Measurements from ENCODE around the gene HOXD9. TPM values are rescaled to one million over a fixed set of nuclear protein-coding genes. Genes with fewer than 3 reads are reported as not detected.

HOXD9 gene
- total RNA-seq, 1 donor from 2014 or later = not detected

DNA sequence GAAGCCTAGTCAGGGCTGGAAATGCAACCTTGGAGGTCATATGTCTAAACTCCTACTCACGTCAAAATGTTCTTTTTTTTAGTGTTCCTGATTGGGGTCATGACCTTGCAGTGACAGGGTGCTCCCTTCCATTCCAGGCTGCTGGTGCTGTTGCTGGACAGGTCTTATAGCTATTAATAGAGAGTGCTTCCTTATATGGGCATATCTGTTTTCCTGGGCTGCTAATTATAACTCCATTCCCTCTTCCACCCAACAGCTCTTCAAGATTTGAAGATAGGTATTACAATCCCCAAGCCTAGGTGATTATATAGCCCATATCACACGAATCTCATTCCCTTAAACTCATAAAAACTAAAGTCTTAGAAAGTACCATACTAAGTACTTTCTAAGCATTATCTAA is 47.2 kb downstream of the HOXD9 start:
- no peak for DNase-seq (ENCODE audit: extremely low spot score, unreplicated experiment)
- no peaks in the 10 kb centered on the region for H3K9me3 Mint-ChIP-seq (ENCODE audit: unreplicated experiment)
- no peak overlapping the region for H3K4me3 Mint-ChIP-seq (ENCODE audit: unreplicated experiment)
- no peaks in the 10 kb centered on the region for H3K36me3 Mint-ChIP-seq (ENCODE audit: unreplicated experiment)
- no peak overlapping the region for H3K27ac Mint-ChIP-seq (ENCODE audit: unreplicated experiment)
- TF ChIP-seq, protein P1, sequence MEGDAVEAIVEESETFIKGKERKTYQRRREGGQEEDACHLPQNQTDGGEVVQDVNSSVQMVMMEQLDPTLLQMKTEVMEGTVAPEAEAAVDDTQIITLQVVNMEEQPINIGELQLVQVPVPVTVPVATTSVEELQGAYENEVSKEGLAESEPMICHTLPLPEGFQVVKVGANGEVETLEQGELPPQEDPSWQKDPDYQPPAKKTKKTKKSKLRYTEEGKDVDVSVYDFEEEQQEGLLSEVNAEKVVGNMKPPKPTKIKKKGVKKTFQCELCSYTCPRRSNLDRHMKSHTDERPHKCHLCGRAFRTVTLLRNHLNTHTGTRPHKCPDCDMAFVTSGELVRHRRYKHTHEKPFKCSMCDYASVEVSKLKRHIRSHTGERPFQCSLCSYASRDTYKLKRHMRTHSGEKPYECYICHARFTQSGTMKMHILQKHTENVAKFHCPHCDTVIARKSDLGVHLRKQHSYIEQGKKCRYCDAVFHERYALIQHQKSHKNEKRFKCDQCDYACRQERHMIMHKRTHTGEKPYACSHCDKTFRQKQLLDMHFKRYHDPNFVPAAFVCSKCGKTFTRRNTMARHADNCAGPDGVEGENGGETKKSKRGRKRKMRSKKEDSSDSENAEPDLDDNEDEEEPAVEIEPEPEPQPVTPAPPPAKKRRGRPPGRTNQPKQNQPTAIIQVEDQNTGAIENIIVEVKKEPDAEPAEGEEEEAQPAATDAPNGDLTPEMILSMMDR (IDR thresholded peaks at IDR 0.05) = no peak
- H3K4me1 Mint-ChIP-seq (ENCODE audit: unreplicated experiment) = no peaks in the 10 kb centered on the region
- peaks cover 82% of the 10 kb centered on the region for H3K27me3 Mint-ChIP-seq (ENCODE audit: unreplicated experiment)

DNA sequence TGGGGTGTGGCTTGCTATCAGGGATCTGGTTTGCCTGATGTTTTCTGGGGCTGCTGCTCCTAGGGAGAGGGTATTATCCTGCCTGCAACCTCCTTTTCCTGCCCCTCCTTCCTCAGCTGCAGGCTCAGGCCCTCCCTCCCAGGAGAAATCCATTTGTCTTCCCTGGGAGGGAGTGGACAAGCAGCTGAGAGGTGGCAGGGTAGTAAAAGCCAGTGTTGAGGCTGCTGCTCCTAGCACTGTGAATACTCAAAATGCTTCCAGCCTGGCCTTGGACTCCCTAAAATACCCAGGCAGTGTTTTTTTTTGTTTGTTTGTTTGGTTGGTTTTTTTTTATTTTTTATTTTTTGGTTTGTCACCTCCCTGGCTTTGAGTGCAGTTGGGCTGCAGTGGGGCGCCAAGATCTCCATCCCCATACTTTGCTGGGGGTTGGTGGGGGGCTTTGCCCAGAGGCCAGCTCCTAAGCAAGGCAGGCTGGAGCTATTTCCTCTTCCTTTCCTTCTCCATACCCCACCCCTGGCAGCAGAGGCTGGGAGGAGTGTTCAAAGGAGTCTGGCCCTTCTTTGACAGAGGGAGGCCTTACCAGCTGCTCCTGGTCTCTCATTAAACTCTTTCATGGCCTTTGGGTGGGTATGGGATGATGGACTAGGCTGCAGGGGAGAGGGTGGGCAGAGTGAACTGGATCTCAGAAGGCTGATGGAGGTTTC is 48.2 kb downstream of the HOXD9 start:
- peaks cover 82% of the 10 kb centered on the region for H3K27me3 Mint-ChIP-seq (ENCODE audit: unreplicated experiment)
- DNase-seq (ENCODE audit: extremely low spot score, unreplicated experiment) = no peak
- TF ChIP-seq, protein P1 (IDR thresholded peaks at IDR 0.05) = no peak
- H3K27ac Mint-ChIP-seq (ENCODE audit: unreplicated experiment) = no peak overlapping the region
- no peaks in the 10 kb centered on the region for H3K36me3 Mint-ChIP-seq (ENCODE audit: unreplicated experiment)
- peaks cover 3% of the 10 kb centered on the region for H3K4me1 Mint-ChIP-seq (ENCODE audit: unreplicated experiment)
- no peak overlapping the region for H3K4me3 Mint-ChIP-seq (ENCODE audit: unreplicated experiment)
- no peaks in the 10 kb centered on the region for H3K9me3 Mint-ChIP-seq (ENCODE audit: unreplicated experiment)

DNA sequence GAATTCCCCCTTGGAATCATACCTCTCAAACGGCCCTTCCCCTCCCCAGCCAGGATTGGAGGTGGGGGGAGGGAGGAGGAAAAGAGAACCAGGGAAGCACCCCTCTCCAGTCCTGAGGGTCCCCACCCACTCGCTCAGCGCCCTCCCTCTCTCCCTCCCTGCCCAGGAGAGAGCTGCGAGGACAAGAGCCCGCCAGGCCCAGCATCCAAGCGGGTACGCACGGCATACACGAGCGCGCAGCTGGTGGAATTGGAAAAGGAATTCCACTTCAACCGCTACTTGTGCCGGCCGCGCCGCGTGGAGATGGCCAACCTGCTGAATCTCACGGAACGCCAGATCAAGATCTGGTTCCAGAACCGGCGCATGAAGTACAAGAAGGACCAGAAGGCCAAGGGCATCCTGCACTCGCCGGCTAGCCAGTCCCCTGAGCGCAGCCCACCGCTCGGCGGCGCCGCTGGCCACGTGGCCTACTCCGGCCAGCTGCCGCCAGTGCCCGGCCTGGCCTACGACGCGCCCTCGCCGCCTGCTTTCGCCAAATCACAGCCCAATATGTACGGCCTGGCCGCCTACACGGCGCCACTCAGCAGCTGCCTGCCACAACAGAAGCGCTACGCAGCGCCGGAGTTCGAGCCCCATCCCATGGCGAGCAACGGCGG is 49.0 kb downstream of the HOXD9 start:
- TF ChIP-seq, protein P1 (IDR thresholded peaks at IDR 0.05) = no peak
- Mint-ChIP-seq H3K4me1 (ENCODE audit: unreplicated experiment) (peaks cover 3% of the 10 kb centered on the region), H3K9me3 (ENCODE audit: unreplicated experiment) (no peaks in the 10 kb centered on the region), H3K27ac (ENCODE audit: unreplicated experiment) (no peak overlapping the region), H3K27me3 (ENCODE audit: unreplicated experiment) (peaks cover 82% of the 10 kb centered on the region), H3K36me3 (ENCODE audit: unreplicated experiment) (no peaks in the 10 kb centered on the region), H3K4me3 (ENCODE audit: unreplicated experiment) (no peak overlapping the region)
- no peak for DNase-seq (ENCODE audit: extremely low spot score, unreplicated experiment)

DNA sequence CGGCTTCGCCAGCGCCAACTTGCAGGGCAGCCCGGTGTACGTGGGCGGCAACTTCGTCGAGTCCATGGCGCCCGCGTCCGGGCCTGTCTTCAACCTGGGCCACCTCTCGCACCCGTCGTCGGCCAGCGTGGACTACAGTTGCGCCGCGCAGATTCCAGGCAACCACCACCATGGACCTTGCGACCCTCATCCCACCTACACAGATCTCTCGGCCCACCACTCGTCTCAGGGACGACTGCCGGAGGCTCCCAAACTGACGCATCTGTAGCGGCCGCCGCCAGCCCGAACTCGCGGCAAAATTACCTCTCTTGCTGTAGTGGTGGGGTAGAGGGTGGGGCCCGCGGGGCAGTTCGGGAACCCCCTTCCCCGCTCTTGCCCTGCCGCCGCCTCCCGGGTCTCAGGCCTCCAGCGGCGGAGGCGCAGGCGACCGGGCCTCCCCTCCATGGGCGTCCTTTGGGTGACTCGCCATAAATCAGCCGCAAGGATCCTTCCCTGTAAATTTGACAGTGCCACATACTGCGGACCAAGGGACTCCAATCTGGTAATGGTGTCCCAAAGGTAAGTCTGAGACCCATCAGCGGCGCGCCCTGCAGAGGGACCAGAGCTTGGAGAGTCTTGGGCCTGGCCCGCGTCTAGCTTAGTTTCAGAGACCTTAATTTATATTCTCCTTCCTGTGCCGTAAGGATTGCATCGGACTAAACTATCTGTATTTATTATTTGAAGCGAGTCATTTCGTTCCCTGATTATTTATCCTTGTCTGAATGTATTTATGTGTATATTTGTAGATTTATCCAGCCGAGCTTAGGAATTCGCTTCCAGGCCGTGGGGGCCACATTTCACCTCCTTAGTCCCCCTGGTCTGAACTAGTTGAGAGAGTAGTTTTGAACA is 49.7 kb downstream of the HOXD9 start:
- peaks cover 3% of the 10 kb centered on the region for H3K4me1 Mint-ChIP-seq (ENCODE audit: unreplicated experiment)
- H3K36me3 Mint-ChIP-seq (ENCODE audit: unreplicated experiment) = no peaks in the 10 kb centered on the region
- no peak overlapping the region for H3K27ac Mint-ChIP-seq (ENCODE audit: unreplicated experiment)
- TF ChIP-seq, protein P1 (IDR thresholded peaks at IDR 0.05) = no peak
- DNase-seq (ENCODE audit: extremely low spot score, unreplicated experiment) = peak; percentile 49
- peaks cover 82% of the 10 kb centered on the region for H3K27me3 Mint-ChIP-seq (ENCODE audit: unreplicated experiment)
- no peak overlapping the region for H3K4me3 Mint-ChIP-seq (ENCODE audit: unreplicated experiment)
- H3K9me3 Mint-ChIP-seq (ENCODE audit: unreplicated experiment) = no peaks in the 10 kb centered on the region
